Measurements from ENCODE around the gene ZNF813.
"Not testable (repeated sequence)": the region's sequence is repeated elsewhere in the genome, so short reads cannot be mapped to it uniquely, and the experiment has no call there.

The ZNF813 gene

DNA sequence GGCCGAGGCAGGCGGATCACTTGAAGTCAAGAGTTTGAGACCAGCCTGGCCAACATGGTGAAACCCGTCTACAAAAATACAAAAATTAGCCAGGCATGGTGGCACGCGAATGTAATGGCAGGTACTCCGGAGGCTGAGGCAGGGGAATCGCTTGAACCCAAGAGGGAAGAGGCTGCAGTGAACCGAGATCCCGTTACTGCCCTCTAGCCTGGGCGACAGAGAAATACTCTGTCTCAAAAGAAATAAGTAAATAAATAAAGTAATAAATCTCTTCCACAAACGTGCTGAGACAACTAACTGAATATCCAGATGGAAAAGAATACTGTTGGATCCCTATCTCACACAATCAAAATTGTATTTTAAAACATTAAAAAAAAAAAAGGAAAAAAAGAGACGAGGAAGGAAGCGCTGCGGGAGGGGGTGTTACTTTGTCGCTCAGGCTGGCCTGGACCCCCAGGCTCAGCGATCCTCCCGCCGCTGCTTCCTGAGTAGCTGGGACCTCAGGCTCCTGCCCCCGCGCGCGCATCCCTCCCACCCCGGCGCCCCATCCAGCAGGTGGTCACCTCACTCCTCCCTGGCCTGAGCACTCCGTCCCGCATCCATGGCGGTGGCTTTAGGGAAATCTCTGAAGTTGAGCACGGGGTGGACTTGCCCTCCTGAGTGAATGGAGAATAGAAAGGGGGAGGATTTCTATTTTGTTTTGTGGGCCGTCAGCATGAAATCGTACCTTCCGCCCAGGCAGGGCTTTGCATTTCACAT lies 628 bp upstream of the ZNF813 start:
- peak overlapping the region; percentile 81 for H3K4me3 ChIP-seq (ENCODE audit: control insufficient read depth, low read depth, low read length)
- no peak for DNase-seq (ENCODE audit: low read depth)
- TF ChIP-seq, protein P1, sequence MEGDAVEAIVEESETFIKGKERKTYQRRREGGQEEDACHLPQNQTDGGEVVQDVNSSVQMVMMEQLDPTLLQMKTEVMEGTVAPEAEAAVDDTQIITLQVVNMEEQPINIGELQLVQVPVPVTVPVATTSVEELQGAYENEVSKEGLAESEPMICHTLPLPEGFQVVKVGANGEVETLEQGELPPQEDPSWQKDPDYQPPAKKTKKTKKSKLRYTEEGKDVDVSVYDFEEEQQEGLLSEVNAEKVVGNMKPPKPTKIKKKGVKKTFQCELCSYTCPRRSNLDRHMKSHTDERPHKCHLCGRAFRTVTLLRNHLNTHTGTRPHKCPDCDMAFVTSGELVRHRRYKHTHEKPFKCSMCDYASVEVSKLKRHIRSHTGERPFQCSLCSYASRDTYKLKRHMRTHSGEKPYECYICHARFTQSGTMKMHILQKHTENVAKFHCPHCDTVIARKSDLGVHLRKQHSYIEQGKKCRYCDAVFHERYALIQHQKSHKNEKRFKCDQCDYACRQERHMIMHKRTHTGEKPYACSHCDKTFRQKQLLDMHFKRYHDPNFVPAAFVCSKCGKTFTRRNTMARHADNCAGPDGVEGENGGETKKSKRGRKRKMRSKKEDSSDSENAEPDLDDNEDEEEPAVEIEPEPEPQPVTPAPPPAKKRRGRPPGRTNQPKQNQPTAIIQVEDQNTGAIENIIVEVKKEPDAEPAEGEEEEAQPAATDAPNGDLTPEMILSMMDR (conservative IDR thresholded peaks at IDR 0.05; ENCODE audit: control insufficient read depth, insufficient read depth, low read depth, low read length) = no peak

DNA sequence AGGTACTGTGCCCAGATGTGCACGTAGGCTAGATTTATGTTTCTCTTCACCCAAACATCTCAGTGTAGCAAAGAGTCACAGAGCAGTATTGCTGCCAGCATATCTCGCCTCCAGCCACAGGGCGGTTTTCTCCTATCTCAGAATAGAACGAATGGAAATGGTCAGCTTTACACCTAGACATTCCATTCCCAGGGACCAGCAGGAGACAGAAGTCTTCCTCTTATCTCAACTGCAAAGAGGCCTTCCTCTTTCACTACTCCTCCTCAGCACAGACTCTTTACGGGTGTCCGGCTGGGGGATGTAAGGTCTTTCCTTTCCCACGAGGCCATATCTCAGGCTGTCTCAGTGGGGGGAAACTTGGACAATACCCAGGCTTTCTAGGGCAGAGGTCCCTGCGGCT lies 1.1 kb downstream of the ZNF813 start:
- not testable (repeated sequence) for DNase-seq (ENCODE audit: low read depth); H3K4me3 ChIP-seq (ENCODE audit: control insufficient read depth, low read depth, low read length)

DNA sequence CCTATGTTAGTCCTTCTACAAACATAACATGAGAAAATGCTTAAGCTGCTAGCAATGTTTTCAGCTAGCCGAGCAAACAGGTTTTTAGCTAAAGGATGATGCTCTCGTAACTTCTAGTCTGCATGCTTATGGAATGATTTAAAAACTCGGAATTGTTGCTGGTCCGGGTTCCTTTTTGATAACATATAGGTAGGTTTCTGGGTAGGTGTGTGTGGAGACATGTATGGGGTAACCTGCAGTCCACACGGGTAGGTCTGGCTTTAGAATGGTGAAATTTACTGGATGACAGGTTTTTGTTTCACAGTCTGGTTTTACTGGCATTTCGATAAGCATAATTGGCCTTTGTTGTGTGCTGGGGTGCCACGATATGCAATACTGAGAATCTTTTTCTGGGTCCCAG lies 4.4 kb downstream of the ZNF813 start:
- TF ChIP-seq, protein P1 (conservative IDR thresholded peaks at IDR 0.05; ENCODE audit: control insufficient read depth, insufficient read depth, low read depth, low read length) = no peak
- no peak overlapping the region for H3K4me3 ChIP-seq (ENCODE audit: control insufficient read depth, low read depth, low read length)
- no peak for DNase-seq (ENCODE audit: low read depth)

DNA sequence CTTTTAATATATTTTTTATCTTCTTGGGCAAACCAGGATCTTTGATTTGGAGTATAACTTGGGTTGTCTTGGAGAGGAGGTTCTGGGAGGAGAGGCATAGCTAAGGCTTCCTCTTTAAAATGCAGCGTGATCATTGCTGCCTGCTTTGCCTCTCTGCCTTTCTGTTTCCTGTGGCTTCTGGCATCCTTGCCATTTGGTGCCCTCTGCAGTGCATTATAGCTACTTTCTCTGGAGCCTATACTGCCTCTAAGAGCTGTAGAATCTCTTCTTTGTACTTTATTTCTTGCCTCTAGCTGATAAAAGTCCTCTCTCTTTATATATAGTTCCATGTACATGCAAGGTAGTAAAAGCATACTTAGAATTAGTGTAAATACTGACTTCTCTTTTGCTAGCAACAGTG lies 7.3 kb downstream of the ZNF813 start:
- H3K4me3 ChIP-seq (ENCODE audit: control insufficient read depth, low read depth, low read length); DNase-seq (ENCODE audit: low read depth): not testable (repeated sequence)

DNA sequence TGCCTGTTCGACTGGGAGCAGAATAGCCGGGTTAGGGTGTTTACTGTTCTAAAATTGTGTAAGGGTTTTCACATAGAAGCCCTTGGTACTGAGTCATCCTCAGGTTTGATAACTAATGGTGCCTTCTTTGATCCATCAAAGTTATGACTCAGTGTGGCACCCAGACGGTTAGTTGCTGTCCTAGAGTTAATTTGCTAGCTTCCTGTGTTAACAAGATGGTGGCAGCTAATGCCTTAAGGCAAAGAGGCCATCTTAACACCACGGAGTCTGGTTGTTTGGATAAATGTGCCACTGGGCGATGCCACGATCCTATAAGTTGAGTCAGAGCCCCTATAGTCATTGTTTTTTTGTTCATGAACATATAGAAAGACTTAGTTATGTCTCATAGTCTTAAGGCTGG lies 7.9 kb downstream of the ZNF813 start:
- not testable (repeated sequence) for H3K4me3 ChIP-seq (ENCODE audit: control insufficient read depth, low read depth, low read length); DNase-seq (ENCODE audit: low read depth)

DNA sequence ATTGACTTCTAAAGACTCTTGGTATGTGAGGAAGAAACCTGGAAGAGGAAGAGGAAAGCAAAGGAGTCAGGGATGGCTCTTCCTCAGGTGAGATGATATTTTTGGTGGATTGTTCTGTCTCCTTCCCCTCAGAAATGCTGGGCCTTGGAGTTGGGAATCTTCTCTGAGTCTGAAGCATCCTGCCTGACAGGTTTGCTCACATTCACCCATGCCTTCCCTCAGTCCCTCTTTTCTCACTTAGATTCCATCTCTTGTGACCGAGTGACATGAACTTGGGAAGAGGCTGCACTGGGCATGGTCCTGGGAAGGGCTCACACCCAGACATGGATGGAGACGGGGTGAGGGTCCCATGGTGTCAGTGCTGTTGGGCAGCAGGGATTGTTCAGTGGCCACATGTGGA lies 16.2 kb downstream of the ZNF813 start:
- not testable (repeated sequence) for H3K4me3 ChIP-seq (ENCODE audit: control insufficient read depth, low read depth, low read length); DNase-seq (ENCODE audit: low read depth)

DNA sequence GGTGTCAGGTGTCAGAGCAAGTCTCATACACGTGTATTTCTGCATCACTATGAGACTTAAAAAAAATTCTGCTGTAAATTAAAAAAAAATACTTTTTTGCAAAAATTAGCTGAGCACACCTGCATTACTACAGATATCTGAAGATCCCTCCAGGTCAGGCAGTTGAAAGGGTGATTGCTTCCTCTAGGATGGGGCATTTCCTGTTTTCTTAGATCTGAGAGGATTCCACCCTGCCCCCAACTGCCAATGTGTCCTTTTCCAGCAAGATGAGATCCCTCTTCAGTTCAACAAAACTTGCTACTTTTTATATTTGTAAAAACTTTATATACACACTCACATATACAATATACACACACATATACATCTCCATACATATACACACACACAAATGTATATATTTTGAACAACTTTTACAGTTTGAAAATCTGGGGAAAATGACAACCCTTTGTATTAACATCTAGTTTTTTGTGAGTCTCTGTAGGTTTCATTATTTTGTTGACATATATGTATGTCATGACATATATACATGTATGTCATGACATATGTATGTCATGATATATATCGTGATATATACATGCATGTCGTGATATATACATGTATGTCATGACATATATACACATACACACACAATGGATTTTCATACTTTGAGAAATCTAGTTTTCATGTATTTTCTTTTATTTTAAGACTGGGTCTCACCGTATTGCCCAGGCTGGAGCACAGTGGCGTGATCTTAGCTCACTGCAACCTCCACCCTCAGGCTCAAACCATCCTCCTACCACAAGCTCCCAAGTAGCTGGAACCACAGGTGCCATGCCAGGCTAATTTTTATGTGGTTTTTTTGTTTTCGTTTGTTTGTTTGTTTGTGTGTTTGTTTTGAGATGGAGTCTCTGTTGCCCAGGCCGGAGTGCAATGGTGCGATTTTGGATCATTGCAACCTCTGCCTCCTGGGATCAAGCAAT lies 17.8 kb downstream of the ZNF813 start:
- no peak for DNase-seq (ENCODE audit: low read depth)
- no peak overlapping the region for H3K4me3 ChIP-seq (ENCODE audit: control insufficient read depth, low read depth, low read length)
- TF ChIP-seq, protein P1 (conservative IDR thresholded peaks at IDR 0.05; ENCODE audit: control insufficient read depth, insufficient read depth, low read depth, low read length) = no peak

DNA sequence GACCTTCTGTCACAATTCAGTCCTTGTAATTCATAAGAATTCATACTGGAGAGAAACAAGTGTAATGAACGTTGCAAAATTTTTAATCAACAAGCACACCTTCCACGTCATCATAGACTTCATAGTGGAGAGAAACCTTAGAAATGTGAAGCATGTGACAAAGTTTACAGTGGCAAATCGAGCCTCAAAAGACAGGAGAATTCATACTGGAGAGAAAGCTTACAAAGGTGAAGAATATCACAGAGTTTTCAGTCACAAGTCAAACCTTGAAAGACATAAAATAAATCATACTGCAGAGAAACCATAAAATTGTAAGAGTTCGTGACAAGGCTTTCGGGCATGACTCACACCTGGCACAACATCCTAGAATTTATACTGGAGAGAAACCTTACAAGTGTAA lies 24.6 kb downstream of the ZNF813 start:
- H3K4me3 ChIP-seq (ENCODE audit: control insufficient read depth, low read depth, low read length) = no peak overlapping the region
- no peak for DNase-seq (ENCODE audit: low read depth)

DNA sequence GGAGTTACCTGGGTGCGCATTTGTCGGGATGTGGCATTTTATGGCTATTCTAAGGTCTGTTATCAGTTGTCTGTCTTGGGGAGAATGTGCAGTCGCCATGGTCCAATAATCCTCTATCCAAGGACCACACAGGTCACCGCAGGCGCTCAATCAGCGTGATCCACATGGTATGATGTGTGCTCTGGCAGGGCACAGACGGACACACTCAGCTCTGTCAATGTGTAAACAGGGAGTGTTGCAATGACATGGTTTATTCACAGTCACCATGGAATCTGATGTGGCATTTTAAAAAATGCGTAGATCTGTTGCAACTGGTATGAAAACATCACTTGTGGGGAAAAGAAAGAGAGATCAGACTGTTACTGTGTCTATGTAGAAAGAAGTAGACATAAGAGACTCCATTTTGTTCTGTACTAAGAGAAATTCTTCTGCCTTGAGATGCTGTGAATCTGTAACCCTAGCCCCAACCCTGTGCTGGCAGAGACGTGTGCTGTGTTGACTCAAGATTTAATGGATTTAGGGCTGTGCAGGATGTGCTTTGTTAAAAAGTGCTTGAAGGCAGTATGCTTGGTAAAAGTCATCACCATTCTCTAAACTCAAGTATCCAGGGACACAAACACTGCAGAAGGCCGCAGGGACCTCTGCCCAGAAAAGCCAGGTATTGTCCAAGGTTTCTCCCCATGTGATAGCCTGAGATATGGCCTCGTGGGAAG lies 29.9 kb downstream of the ZNF813 start:
- DNase-seq (ENCODE audit: low read depth); H3K4me3 ChIP-seq (ENCODE audit: control insufficient read depth, low read depth, low read length): not testable (repeated sequence)

More for the DNA sequence above, 24.6 kb downstream of the ZNF813 start:
- TF ChIP-seq, protein P1 (conservative IDR thresholded peaks at IDR 0.05; ENCODE audit: control insufficient read depth, insufficient read depth, low read depth, low read length) = no peak

DNA sequence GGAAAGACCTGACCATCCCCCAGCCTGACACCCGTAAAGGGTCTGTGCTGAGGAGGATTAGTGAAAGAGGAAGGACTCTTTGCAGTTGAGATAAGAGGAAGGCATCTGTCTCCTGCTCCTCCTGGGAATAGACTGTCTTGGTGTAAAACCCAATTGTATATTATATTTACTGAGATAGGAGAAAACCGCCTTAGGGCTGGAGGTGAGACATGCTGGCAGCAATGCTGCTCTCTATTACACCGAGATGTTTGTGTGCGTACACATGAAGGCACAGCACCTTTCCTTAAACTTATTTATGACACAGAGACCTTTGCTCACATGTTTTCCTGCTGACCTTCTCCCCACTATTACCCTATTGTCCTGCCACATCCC lies 30.5 kb downstream of the ZNF813 start:
- not testable (repeated sequence) for DNase-seq (ENCODE audit: low read depth); H3K4me3 ChIP-seq (ENCODE audit: control insufficient read depth, low read depth, low read length)

DNA sequence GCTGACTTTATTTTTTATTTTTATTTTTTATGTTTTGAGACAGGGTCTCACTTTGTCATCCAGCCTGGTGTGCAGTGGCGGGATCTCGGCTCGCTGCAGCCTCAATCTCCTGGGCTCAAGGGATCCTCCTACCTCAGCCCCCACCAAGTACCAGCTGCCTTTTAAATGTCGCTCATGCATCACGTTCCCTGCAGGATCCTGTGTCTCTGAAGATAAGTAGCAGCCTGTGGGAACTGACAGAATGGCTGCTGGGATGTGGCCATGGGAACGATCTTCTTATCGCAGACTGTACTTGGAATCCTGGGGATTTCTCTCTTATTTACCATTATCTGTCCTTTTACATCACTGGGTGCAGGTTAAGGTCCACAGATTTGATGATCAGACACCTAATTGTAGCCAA lies 35.6 kb downstream of the ZNF813 start:
- not testable (repeated sequence) for H3K4me3 ChIP-seq (ENCODE audit: control insufficient read depth, low read depth, low read length); DNase-seq (ENCODE audit: low read depth)

DNA sequence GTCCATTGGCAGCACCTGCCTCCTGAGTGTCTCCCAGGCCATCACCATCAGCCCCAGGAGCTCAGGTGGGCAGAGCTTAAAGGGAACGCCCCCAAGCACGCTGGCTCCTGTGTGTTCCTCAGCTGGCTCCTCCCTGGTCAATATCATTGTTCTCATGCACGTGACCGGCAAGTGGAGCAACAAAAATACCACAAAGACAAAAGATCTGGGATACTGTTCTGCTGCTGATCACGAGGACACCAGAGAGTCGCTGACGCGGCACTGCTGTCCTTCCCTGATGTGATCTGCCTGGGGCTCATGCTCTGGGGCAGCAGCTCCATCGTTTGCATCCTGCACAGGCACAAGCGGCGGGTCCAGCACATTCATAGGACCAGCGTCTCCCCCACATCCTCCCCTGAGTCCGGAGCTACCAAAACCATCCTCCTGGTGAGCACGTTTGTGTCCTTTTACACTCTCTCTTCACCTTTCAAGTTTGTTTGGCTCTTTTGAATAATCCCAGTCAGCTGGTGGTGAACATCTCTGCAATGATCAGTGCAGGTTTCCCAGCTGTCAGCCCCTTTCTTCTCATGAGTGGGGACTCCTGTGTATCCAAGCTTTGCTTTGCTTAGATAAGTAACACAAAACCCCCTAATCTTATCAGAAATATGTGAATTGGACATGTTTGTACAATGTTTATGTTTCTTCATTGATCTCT lies 36.3 kb downstream of the ZNF813 start:
- DNase-seq (ENCODE audit: low read depth); H3K4me3 ChIP-seq (ENCODE audit: control insufficient read depth, low read depth, low read length): not testable (repeated sequence)
